ENCODE measurements around the gene KNG1.

KNG1 gene

GRCh38 chr3:186789554-186790260, 72.5 kb downstream of the KNG1 start:
- Histone ChIP-seq H3K4me3 (ENCODE audit: low read depth, low read length) (no peak overlapping the region), H3K36me3 (peaks cover 90% of the 10 kb centered on the region), H3K27me3 (ENCODE audit: insufficient read depth, low read depth, severe bottlenecking) (no peaks in the 10 kb centered on the region), H3K9me3 (ENCODE audit: severe bottlenecking) (no peaks in the 10 kb centered on the region), H3K27ac (no peak overlapping the region; the same call in 1 of the 2 replicates)
- no peak for TF ChIP-seq CTCF (IDR thresholded peaks at IDR 0.05; ENCODE audit: low read depth, low read length)
- no peak for DNase-seq

- TF ChIP-seq CTCF (IDR thresholded peaks at IDR 0.05; ENCODE audit: low read depth, low read length) = no peak
- DNase-seq = peak; percentile 11
- H3K27me3 ChIP-seq (ENCODE audit: insufficient read depth, low read depth, severe bottlenecking) = no peaks in the 10 kb centered on the region
- H3K9me3 ChIP-seq (ENCODE audit: severe bottlenecking) = no peaks in the 10 kb centered on the region
- peak overlapping the region; percentile 7; the same call in 1 of the 2 replicates for H3K27ac ChIP-seq
- H3K4me3 ChIP-seq (ENCODE audit: low read depth, low read length) = no peak overlapping the region
- H3K36me3 ChIP-seq = peaks cover 90% of the 10 kb centered on the region
Observed at GRCh38 chr3:186790261-186790981, 73.3 kb downstream of the KNG1 start.

All from WERI-Rb-1 (cell line).